ENCODE results near the gene SLC4A8. TPM values are rescaled to one million over a fixed set of nuclear protein-coding genes. Genes with fewer than 3 reads are reported as not detected.

Gene SLC4A8
- total RNA-seq, 1 donor from 2014 or later = 0.74 TPM

DNA sequence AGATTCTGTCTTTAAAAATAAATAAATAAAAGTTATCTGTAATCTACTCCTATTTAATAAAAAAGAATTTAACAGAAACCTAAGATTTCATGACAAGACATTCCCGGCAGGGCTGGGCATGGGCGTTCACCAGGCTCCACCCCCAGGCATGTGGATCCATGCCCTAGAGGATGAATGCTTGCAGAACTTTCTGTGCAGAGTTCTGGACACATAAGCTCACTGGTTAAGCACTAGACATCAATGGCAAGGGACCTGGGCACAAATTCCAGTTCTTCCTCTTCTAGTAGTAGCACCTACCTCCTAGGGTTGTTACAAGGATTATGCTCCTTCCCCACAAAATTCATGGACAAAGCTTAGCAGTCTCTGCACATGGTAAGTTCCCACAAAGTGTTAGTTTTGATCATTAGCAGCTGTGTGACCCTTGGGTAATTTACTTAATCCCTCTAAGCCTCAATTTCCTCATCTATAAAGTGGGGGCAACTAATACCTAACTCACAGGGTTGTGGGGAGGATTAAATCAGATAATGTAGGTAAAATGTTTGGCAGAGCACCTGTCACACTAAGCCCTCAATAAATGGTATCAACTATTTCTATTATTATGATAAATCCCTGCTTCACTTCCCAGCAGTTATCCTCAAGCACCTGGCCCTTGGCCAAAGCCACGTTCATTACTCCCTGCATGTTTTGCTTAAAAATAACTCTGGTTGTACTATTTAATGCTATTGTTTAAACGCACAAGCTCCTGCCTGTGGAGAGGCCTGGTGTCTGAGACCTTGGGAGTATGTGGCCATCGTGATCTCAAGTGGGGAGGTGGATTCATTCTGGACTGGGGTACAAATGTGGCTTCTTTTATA lies 43.2 kb upstream of the SLC4A8 start:
- no peaks in the 10 kb centered on the region for H3K36me3 ChIP-seq
- no peak overlapping the region for H3K4me3 ChIP-seq
- H3K4me1 ChIP-seq = no peaks in the 10 kb centered on the region
- intact Hi-C loops (cut with DNase I) = no loop called here
- no peak for DNase-seq (ENCODE audit: extremely low spot score in 2 of 2)
- H3K9me3 ChIP-seq = no peaks in the 10 kb centered on the region
- no peak for TF ChIP-seq POLR2A (IDR thresholded peaks at IDR 0.05)
- TF ChIP-seq CTCF (IDR thresholded peaks at IDR 0.05) = no peak
- TF ChIP-seq POLR2AphosphoS5 (IDR thresholded peaks at IDR 0.05; ENCODE audit: insufficient read depth in 1 of 2, low read depth in 1 of 2) = no peak
- H3K27ac ChIP-seq = no peak overlapping the region
- H3K27me3 ChIP-seq = no peaks in the 10 kb centered on the region

DNA sequence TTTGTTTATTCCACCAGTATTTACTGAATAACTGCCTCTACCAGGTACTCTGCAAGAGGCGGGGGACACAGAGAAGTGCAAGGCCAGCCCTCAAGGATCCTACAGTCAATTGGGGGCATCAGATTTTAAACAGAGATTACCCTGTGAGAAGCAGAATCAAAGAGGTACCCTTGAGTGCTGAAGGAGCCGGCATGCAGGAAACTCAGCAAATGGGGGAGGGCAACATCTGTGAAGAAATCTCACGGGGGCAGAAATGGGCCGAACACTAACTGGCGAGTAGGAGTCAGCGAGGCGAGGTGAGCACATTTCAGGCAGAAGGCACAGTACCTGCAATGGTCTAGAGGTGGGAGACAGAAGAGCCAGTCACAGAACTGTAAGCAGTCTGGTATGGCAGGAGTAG lies 42.5 kb upstream of the SLC4A8 start:
- DNase-seq (ENCODE audit: extremely low spot score in 2 of 2) = no peak
- intact Hi-C loops (cut with DNase I) = no loop called here
- Histone ChIP-seq H3K27ac (no peak overlapping the region), H3K27me3 (no peaks in the 10 kb centered on the region), H3K36me3 (no peaks in the 10 kb centered on the region), H3K9me3 (no peaks in the 10 kb centered on the region), H3K4me1 (no peaks in the 10 kb centered on the region), H3K4me3 (no peak overlapping the region)
- TF ChIP-seq POLR2AphosphoS5 (IDR thresholded peaks at IDR 0.05; ENCODE audit: insufficient read depth in 1 of 2, low read depth in 1 of 2) (no peak), CTCF (IDR thresholded peaks at IDR 0.05) (no peak)

DNA sequence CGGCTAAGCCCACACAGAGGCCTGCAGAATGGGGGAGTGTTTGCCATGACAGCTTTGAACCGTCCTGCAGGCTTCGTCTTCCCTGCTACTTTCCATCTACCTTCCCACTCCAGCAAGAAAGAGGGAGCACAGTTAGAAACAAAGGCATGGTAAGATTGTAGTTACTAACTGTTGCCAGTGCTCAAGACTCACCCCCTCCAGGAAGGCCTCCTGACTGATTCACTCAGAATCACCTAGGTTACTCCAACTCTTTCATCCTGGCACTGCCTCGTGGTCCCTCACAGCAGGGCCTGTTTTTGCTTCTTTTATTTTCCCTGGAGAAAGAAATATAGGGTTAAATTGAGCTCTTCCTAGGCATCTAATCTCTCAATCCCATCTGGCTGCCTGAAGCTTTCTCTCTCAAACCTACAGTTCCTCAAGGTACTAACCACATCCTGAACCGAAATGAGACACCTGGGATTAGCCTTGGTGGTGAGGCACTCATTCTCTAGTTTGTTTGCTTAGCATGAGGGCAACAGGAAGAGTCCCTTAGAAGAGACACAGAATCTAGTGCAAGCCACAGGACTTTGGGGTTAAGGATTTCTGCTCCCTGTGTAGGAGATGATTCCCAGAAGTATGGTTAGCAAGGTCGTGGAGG lies 41.2 kb upstream of the SLC4A8 start:
- Histone ChIP-seq H3K4me1 (no peaks in the 10 kb centered on the region), H3K36me3 (no peaks in the 10 kb centered on the region), H3K9me3 (no peaks in the 10 kb centered on the region), H3K27ac (no peak overlapping the region), H3K4me3 (no peak overlapping the region), H3K27me3 (no peaks in the 10 kb centered on the region)
- intact Hi-C loops (cut with DNase I) = no loop called here
- no peak for DNase-seq (ENCODE audit: extremely low spot score in 2 of 2)
- TF ChIP-seq POLR2AphosphoS5 (IDR thresholded peaks at IDR 0.05; ENCODE audit: insufficient read depth in 1 of 2, low read depth in 1 of 2) = no peak
- TF ChIP-seq CTCF (IDR thresholded peaks at IDR 0.05) = no peak
- TF ChIP-seq POLR2A (IDR thresholded peaks at IDR 0.05) = no peak

GRCh38 chr12:51386351-51386750 lies 38.3 kb upstream of the SLC4A8 start:
- no peak overlapping the region for H3K27ac ChIP-seq
- intact Hi-C loops (cut with DNase I) = no loop called here
- no peaks in the 10 kb centered on the region for H3K9me3 ChIP-seq
- no peak for DNase-seq (ENCODE audit: extremely low spot score in 2 of 2)
- TF ChIP-seq CTCF (IDR thresholded peaks at IDR 0.05) (no peak), POLR2AphosphoS5 (IDR thresholded peaks at IDR 0.05; ENCODE audit: insufficient read depth in 1 of 2, low read depth in 1 of 2) (no peak), POLR2A (IDR thresholded peaks at IDR 0.05) (no peak)
- H3K36me3 ChIP-seq = no peaks in the 10 kb centered on the region
- no peak overlapping the region for H3K4me3 ChIP-seq
- no peaks in the 10 kb centered on the region for H3K27me3 ChIP-seq
- peaks cover 19% of the 10 kb centered on the region for H3K4me1 ChIP-seq
